Endothelial cell of umbilical vein (primary cell): ENCODE measurements around the gene CTSE.
"Not testable (repeated sequence)": the region's sequence is repeated elsewhere in the genome, so short reads cannot be mapped to it uniquely, and the experiment has no call there.

Experiments used
- CTCF ChIP-seq, 2 donors: IDR thresholded peaks; 1 replicate in 1 of 2; 2 replicates in 1 of 2; pipeline ENCODE4 v1.5.1; 2011; ENCODE audit warnings: low read length in 2 of 2, mild to moderate bottlenecking in 2 of 2, moderate library complexity in 2 of 2, control low read depth in 1 of 2, inconsistent platforms in 1 of 2, low read depth in 1 of 2; ENCODE audit not compliant: insufficient read depth in 1 of 2; ENCODE audit errors: extremely low read depth in 1 of 2
- MYC ChIP-seq: IDR thresholded peaks from one replicate; pipeline ENCODE4 v1.6.1; 2011; ENCODE audit warnings: mild to moderate bottlenecking, low read depth, low read length
- POLR2A ChIP-seq: IDR thresholded peaks from 2 replicates; pipeline ENCODE4 v1.6.1; 2012; ENCODE audit warnings: low read depth, mild to moderate bottlenecking, control low read depth, low read length

GRCh38 chr1:206052919-206053610 is 29.4 kb upstream of the CTSE start, which contains the start of gene RHEX:
- TF ChIP-seq POLR2A; CTCF (IDR thresholded peaks at IDR 0.05; ENCODE audit: extremely low read depth in 1 of 2, insufficient read depth in 1 of 2, low read depth in 1 of 2, low read length in 2 of 2); MYC: not testable (repeated sequence)
